ENCODE results near the gene SKOR1. TPM values are rescaled to one million over a fixed set of nuclear protein-coding genes. Genes with fewer than 3 reads are reported as not detected.

Gene SKOR1
- total and polyA plus RNA-seq, 2 experiments from 2014 or later, result 0.23 to 0.52 TPM

DNA sequence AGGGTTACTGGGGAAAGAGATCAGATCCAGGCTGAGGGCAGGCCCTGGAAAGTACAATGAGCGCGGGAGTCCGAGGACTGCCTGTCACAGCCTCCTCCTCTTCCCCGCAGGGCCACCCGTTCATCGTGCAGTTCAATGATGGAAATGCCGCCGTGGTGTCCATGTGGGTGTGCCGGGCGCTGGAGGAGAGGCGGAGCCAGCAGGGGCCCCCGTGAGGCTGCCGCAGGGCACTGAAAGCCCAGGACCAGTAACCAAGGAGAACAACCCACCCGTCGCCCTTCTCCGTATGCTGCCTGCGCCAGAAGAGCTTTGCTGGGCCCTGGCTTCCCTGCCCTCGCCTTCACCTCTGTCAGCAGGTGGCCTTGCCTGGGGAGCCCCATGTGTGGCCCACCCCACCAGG is 18.8 kb upstream of the SKOR1 start:
- Histone ChIP-seq H3K4me1 (ENCODE audit: insufficient read depth) (no peaks in the 10 kb centered on the region), H3K36me3 (replicated peaks; ENCODE audit: insufficient read depth, low read depth) (no peaks in the 10 kb centered on the region), H3K9me2 (replicated peaks; ENCODE audit: insufficient read depth) (no peaks in the 10 kb centered on the region), H3K4me3 (no peak overlapping the region), H2AFZ (no peak overlapping the region), H3K9me3 (ENCODE audit: low read depth) (no peaks in the 10 kb centered on the region), H4K20me1 (ENCODE audit: insufficient read depth, poor library complexity, severe bottlenecking) (no peaks in the 10 kb centered on the region), H3K27ac (no peak overlapping the region), H3K4me2 (no peak overlapping the region), H3K27me3 (no peaks in the 10 kb centered on the region), H3K79me2 (no peaks in the 10 kb centered on the region)
- 96% methylated on average over 16 of the region's 18 CpGs for WGBS (ENCODE audit: low lambda C conversion rate, missing lambda C conversion rate)
- no peak for TF ChIP-seq EZH2phosphoT487 (IDR thresholded peaks at IDR 0.05; ENCODE audit: low read depth, severe bottlenecking, unreplicated experiment)
- TF ChIP-seq, protein P1, sequence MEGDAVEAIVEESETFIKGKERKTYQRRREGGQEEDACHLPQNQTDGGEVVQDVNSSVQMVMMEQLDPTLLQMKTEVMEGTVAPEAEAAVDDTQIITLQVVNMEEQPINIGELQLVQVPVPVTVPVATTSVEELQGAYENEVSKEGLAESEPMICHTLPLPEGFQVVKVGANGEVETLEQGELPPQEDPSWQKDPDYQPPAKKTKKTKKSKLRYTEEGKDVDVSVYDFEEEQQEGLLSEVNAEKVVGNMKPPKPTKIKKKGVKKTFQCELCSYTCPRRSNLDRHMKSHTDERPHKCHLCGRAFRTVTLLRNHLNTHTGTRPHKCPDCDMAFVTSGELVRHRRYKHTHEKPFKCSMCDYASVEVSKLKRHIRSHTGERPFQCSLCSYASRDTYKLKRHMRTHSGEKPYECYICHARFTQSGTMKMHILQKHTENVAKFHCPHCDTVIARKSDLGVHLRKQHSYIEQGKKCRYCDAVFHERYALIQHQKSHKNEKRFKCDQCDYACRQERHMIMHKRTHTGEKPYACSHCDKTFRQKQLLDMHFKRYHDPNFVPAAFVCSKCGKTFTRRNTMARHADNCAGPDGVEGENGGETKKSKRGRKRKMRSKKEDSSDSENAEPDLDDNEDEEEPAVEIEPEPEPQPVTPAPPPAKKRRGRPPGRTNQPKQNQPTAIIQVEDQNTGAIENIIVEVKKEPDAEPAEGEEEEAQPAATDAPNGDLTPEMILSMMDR (IDR thresholded peaks at IDR 0.05; ENCODE audit: poor library complexity), result no peak
- no peak for DNase-seq (ENCODE audit: low spot score)

DNA sequence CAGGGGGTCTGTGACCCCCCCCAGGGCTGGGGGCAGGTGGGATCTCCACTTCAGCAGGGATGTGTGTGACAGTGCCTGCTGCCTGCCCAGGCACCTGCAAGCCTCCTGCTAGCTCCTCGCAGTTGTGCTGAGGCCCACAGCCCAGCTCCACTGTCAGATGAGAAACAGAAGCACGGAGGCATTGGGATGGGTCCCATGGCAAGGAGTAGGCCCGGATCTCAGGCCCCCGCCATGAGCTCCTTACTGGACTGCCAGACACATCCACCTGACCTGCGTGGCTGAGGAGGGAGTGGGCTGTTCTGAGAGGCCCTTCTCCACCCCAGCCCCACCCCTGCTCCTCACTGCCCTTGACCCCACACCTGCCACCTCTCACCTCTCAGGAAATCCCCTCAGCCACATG is 18.2 kb upstream of the SKOR1 start:
- no peaks in the 10 kb centered on the region for H3K27me3 ChIP-seq
- H3K4me2 ChIP-seq, result no peak overlapping the region
- WGBS (ENCODE audit: low lambda C conversion rate, missing lambda C conversion rate), result 95% methylated on average over 5 of the region's 5 CpGs
- no peak for TF ChIP-seq EZH2 (IDR thresholded peaks at IDR 0.05; ENCODE audit: borderline replicate concordance)
- no peak for TF ChIP-seq EZH2phosphoT487 (IDR thresholded peaks at IDR 0.05; ENCODE audit: low read depth, severe bottlenecking, unreplicated experiment)
- TF ChIP-seq, protein P1 (IDR thresholded peaks at IDR 0.05; ENCODE audit: poor library complexity), result no peak
- H4K20me1 ChIP-seq (ENCODE audit: insufficient read depth, poor library complexity, severe bottlenecking), result no peaks in the 10 kb centered on the region
- H3K9me3 ChIP-seq (ENCODE audit: low read depth), result no peaks in the 10 kb centered on the region
- no peaks in the 10 kb centered on the region for H3K4me1 ChIP-seq (ENCODE audit: insufficient read depth)
- H3K4me3 ChIP-seq, result no peak overlapping the region
- no peak for DNase-seq (ENCODE audit: low spot score)
- no peak overlapping the region for H2AFZ ChIP-seq
- H3K36me3 ChIP-seq (replicated peaks; ENCODE audit: insufficient read depth, low read depth), result no peaks in the 10 kb centered on the region
- no peaks in the 10 kb centered on the region for H3K9me2 ChIP-seq (replicated peaks; ENCODE audit: insufficient read depth)
- H3K27ac ChIP-seq, result no peak overlapping the region
- H3K79me2 ChIP-seq, result no peaks in the 10 kb centered on the region

DNA sequence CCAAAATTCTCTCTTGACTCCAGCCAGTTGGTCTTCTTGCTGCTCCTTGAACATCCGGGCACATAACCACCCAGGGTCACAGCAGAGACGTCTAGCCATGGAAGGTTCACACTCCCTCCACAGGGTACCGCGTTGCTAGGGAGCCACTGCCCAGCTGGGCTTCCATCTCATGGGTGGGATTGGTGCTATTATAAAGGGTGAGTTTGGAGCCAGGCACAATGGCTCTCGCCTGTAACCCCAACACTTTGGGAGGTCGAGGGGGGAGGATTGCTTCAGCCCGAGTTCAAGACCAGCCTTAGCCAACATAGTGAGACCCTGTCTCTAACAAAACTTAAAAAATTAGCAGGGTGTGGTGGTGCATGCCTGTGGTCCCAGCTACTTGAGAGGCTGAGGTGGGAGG is 17.5 kb upstream of the SKOR1 start:
- no peaks in the 10 kb centered on the region for H3K9me2 ChIP-seq (replicated peaks; ENCODE audit: insufficient read depth)
- H3K9me3 ChIP-seq (ENCODE audit: low read depth), result no peaks in the 10 kb centered on the region
- H3K4me2 ChIP-seq, result no peak overlapping the region
- no peak for DNase-seq (ENCODE audit: low spot score)
- no peaks in the 10 kb centered on the region for H3K4me1 ChIP-seq (ENCODE audit: insufficient read depth)
- no peak overlapping the region for H3K4me3 ChIP-seq
- 96% methylated on average over 7 of the region's 7 CpGs for WGBS (ENCODE audit: low lambda C conversion rate, missing lambda C conversion rate)
- H3K27ac ChIP-seq, result no peak overlapping the region
- H3K36me3 ChIP-seq (replicated peaks; ENCODE audit: insufficient read depth, low read depth), result no peaks in the 10 kb centered on the region
- H3K79me2 ChIP-seq, result no peaks in the 10 kb centered on the region
- TF ChIP-seq EZH2phosphoT487 (IDR thresholded peaks at IDR 0.05; ENCODE audit: low read depth, severe bottlenecking, unreplicated experiment), result no peak
- TF ChIP-seq, protein P1 (IDR thresholded peaks at IDR 0.05; ENCODE audit: poor library complexity), result no peak
- TF ChIP-seq EZH2 (IDR thresholded peaks at IDR 0.05; ENCODE audit: borderline replicate concordance), result no peak
- no peaks in the 10 kb centered on the region for H4K20me1 ChIP-seq (ENCODE audit: insufficient read depth, poor library complexity, severe bottlenecking)
- no peak overlapping the region for H2AFZ ChIP-seq
- no peaks in the 10 kb centered on the region for H3K27me3 ChIP-seq

DNA sequence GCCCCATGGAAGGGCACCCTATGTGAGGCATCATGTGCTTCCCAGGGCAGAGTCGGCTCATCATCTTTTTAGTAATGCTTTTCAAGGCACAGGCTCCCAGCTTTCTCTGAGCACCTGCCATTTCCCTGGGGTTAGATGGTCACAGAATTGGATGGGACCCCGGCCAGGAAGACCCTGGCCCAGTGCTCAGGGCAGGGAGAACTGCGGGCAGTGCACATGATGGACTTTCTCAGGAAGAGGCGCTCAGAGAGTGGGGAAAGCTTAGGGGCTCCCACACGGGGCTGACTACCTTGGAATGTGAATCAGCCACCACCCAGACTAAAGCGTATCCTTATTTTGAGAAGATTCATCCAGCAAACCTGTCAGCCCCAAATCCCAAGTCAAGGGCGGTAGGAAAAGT is 16.5 kb upstream of the SKOR1 start:
- Histone ChIP-seq H3K4me2 (no peak overlapping the region), H3K27me3 (no peaks in the 10 kb centered on the region), H3K4me1 (ENCODE audit: insufficient read depth) (no peaks in the 10 kb centered on the region), H4K20me1 (ENCODE audit: insufficient read depth, poor library complexity, severe bottlenecking) (no peaks in the 10 kb centered on the region), H3K4me3 (no peak overlapping the region), H3K9me3 (ENCODE audit: low read depth) (no peaks in the 10 kb centered on the region), H3K27ac (no peak overlapping the region), H3K79me2 (no peaks in the 10 kb centered on the region), H2AFZ (no peak overlapping the region), H3K36me3 (replicated peaks; ENCODE audit: insufficient read depth, low read depth) (no peaks in the 10 kb centered on the region), H3K9me2 (replicated peaks; ENCODE audit: insufficient read depth) (no peaks in the 10 kb centered on the region)
- no peak for TF ChIP-seq EZH2phosphoT487 (IDR thresholded peaks at IDR 0.05; ENCODE audit: low read depth, severe bottlenecking, unreplicated experiment)
- no peak for TF ChIP-seq EZH2 (IDR thresholded peaks at IDR 0.05; ENCODE audit: borderline replicate concordance)
- TF ChIP-seq, protein P1 (IDR thresholded peaks at IDR 0.05; ENCODE audit: poor library complexity), result no peak
- 92% methylated on average over 7 of the region's 7 CpGs for WGBS (ENCODE audit: low lambda C conversion rate, missing lambda C conversion rate)
- no peak for DNase-seq (ENCODE audit: low spot score)
